A549 (cell line): Measurements from ENCODE around the gene ARMH4. TPM values are rescaled to one million over a fixed set of nuclear protein-coding genes. Genes with fewer than 3 reads are reported as not detected.
A peak's percentile ranks its signal among the peaks of the same experiment; 100 is the strongest.

Experiments used
- ATAC-seq, 2 experiments: fragments of 200-7000 bp in 1 of 2; fragments of >200 bp in 1 of 2; cut with Nextera tagmentation in 1 of 2; cut with Tn5 transposase in 1 of 2; 3 replicates each; pipeline versions ENCODE4 v1.8.0 to v1.9.1; 2018 to 2020; ENCODE audit warnings: mild to moderate bottlenecking in 1 of 2, moderate library complexity in 1 of 2
- CTCF ChIA-PET: fragments of 300-600 bp; sonication (Branson Sonifier 250); formaldehyde crosslinking; extraction: SDS; loops from one replicate; lab custom pipeline; 2021; ENCODE audit warnings: antibody characterized with exemption, inconsistent platforms; lab: Yijun Ruan, JAX
- POLR2A ChIA-PET: fragments of 350-600 bp; formaldehyde crosslinking; extraction: SDS; loops from one replicate; lab custom pipeline; 2021; ENCODE audit warnings: antibody characterized with exemption, inconsistent platforms; lab: Yijun Ruan, JAX
- DNase-seq, 2 experiments: peaks; one replicate each; pipeline versions ENCODE4 v3.0.0 to v3.0.0-alpha.2; 2011 to 2016; ENCODE audit warnings: low read depth in 1 of 2, low spot score in 1 of 2
- FAIRE-seq: peaks from 2 replicates; lab custom pipeline; 2011; peaks lifted over from hg19 to GRCh38; lab: Jason Lieb, UNC
- H3K27ac ChIP-seq, 2 experiments: fragments of >200 bp; sonication (Bioruptor Twin); formaldehyde crosslinking; 3 replicates each; pipeline ENCODE4 v1.5.1; 2016 to 2017
- H3K4me1 ChIP-seq: fragments of >200 bp; sonication (Bioruptor Twin); formaldehyde crosslinking; 3 replicates; pipeline ENCODE4 v1.6.1; 2016
- H3K4me2 ChIP-seq: fragments of >200 bp; sonication (Bioruptor Twin); formaldehyde crosslinking; 3 replicates; pipeline ENCODE4 v1.6.1; 2016
- H3K4me3 ChIP-seq: fragments of >200 bp; sonication (Bioruptor Twin); formaldehyde crosslinking; 3 replicates; pipeline ENCODE4 v1.5.1; 2016
- H3K9me3 ChIP-seq: fragments of >200 bp; sonication (Bioruptor Twin); formaldehyde crosslinking; 3 replicates; pipeline ENCODE4 v1.6.1; 2016
- ATOH8 ChIP-seq: fragments of 250-450 bp; sonication (Bioruptor Pico); IDR thresholded peaks from 2 replicates; pipeline ENCODE4 v1.5.0; 2020; ENCODE audit warnings: low read depth, mild to moderate bottlenecking, moderate library complexity
- BCL3 ChIP-seq: fragments of >200 bp; sonication (Bioruptor Twin); formaldehyde crosslinking; IDR thresholded peaks from 3 replicates; pipeline ENCODE4 v1.6.1; 2016
- CEBPB ChIP-seq, 2 experiments: fragments of >200 bp in 1 of 2; sonication (Bioruptor Twin) in 1 of 2; formaldehyde crosslinking in 1 of 2; IDR thresholded peaks; 2 replicates each; pipeline ENCODE4 v1.6.1; 2012 to 2016
- CHD4 ChIP-seq: fragments of 200-600 bp; sonication (generic); IDR thresholded peaks from 2 replicates; pipeline ENCODE4 v1.6.1; 2016; ENCODE audit warnings: antibody characterized with exemption, mild to moderate bottlenecking, borderline replicate concordance
- CTCF ChIP-seq: fragments of >200 bp; sonication (Bioruptor Twin); formaldehyde crosslinking; IDR thresholded peaks from 3 replicates; pipeline ENCODE4 v1.5.1; 2016
- ESRRA ChIP-seq: fragments of 150-350 bp; IDR thresholded peaks from 2 replicates; pipeline ENCODE4 v1.6.1; 2014; ENCODE audit warnings: mild to moderate bottlenecking, low read length, borderline replicate concordance
- HEYL ChIP-seq: fragments of 250-450 bp; sonication (Bioruptor Pico); IDR thresholded peaks from 2 replicates; pipeline ENCODE4 v1.8.0; 2021; ENCODE audit warnings: mild to moderate bottlenecking, moderate library complexity
- HOXA7 ChIP-seq: fragments of 250-450 bp; sonication (Bioruptor Pico); IDR thresholded peaks from 2 replicates; pipeline ENCODE4 v1.5.0; 2020; ENCODE audit warnings: mild to moderate bottlenecking, moderate library complexity
- JUNB ChIP-seq: fragments of >200 bp; sonication (Bioruptor Twin); formaldehyde crosslinking; IDR thresholded peaks from 2 replicates; pipeline ENCODE4 v1.6.1; 2016
- KDM1A ChIP-seq: fragments of 200-600 bp; sonication (generic); IDR thresholded peaks from 2 replicates; pipeline ENCODE4 v1.6.1; 2016; ENCODE audit warnings: low read depth, mild to moderate bottlenecking
- KDM5A ChIP-seq: fragments of 200-600 bp; sonication (generic); IDR thresholded peaks from 2 replicates; pipeline ENCODE4 v1.6.1; 2016; ENCODE audit warnings: antibody characterized with exemption, mild to moderate bottlenecking
- MAFK ChIP-seq: fragments of 450-650 bp; IDR thresholded peaks from 2 replicates; pipeline ENCODE4 v1.6.1; 2014; ENCODE audit not compliant: partially characterized antibody
- NFE2L2 ChIP-seq: fragments of 150-350 bp; conservative IDR thresholded peaks from 2 replicates; pipeline ENCODE4 v1.6.1; 2014; ENCODE audit warnings: low read length
- NR3C1 ChIP-seq: fragments of >200 bp; sonication (Bioruptor Twin); formaldehyde crosslinking; IDR thresholded peaks from 3 replicates; pipeline ENCODE4 v1.6.1; 2017
- POLR2A ChIP-seq: IDR thresholded peaks from 2 replicates; pipeline ENCODE4 v1.6.1; 2012; ENCODE audit warnings: mild to moderate bottlenecking, low read length
- RAD21 ChIP-seq, 2 experiments: fragments of >200 bp in 1 of 2; sonication (Bioruptor Twin) in 1 of 2; formaldehyde crosslinking in 1 of 2; IDR thresholded peaks in 1 of 2; conservative IDR thresholded peaks in 1 of 2; 2 replicates in 1 of 2; 3 replicates in 1 of 2; pipeline ENCODE4 v1.6.1; 2012 to 2018; ENCODE audit warnings: inconsistent platforms in 1 of 2
- RARB ChIP-seq: fragments of 250-450 bp; sonication (Bioruptor Pico); IDR thresholded peaks from 2 replicates; pipeline ENCODE4 v1.8.0; 2021; ENCODE audit warnings: mild to moderate bottlenecking, moderate library complexity
- RCOR1 ChIP-seq: fragments of 150-350 bp; IDR thresholded peaks from 2 replicates; pipeline ENCODE4 v1.6.1; 2014; ENCODE audit warnings: antibody characterized with exemption, low read length, low read depth
- RNF2 ChIP-seq: fragments of 200-600 bp; sonication (generic); IDR thresholded peaks from 2 replicates; pipeline ENCODE4 v1.6.1; 2016; ENCODE audit warnings: low read depth, mild to moderate bottlenecking, antibody characterized with exemption, moderate library complexity, borderline replicate concordance
- SMC3 ChIP-seq: fragments of >200 bp; sonication (Bioruptor Twin); formaldehyde crosslinking; IDR thresholded peaks from 3 replicates; pipeline ENCODE4 v1.6.1; 2018; ENCODE audit warnings: inconsistent platforms
- TFCP2L1 ChIP-seq: fragments of 250-450 bp; sonication (Bioruptor Pico); IDR thresholded peaks from 2 replicates; pipeline ENCODE4 v1.5.0; 2021; ENCODE audit warnings: mild to moderate bottlenecking
- USF2 ChIP-seq: fragments of 450-650 bp; IDR thresholded peaks from 2 replicates; pipeline ENCODE4 v1.6.1; 2014; ENCODE audit warnings: antibody characterized with exemption
- ZC3H11A ChIP-seq: fragments of 450-650 bp; IDR thresholded peaks from 2 replicates; pipeline ENCODE4 v1.6.1; 2014; ENCODE audit warnings: antibody characterized with exemption, mild to moderate bottlenecking
- ZNF302 ChIP-seq: fragments of 250-450 bp; sonication (Bioruptor Pico); IDR thresholded peaks from 2 replicates; pipeline ENCODE4 v1.9.0; 2021; ENCODE audit warnings: inconsistent platforms, mild to moderate bottlenecking, moderate library complexity
- WGBS: methylation state at CpG from one replicate; pipeline ENCODE4 v1.1.6; 2017; ENCODE audit errors: missing lambda C conversion rate; 5-methylcytosine and 5-hydroxymethylcytosine counted together
- polyA plus RNA-seq, 4 experiments: library from polyadenylated mRNA; depleted of rRNA in 3 of 4; stranded (reverse); fragments of >200 nt; fragmentation: RNase III in 1 of 4; extraction: RNeasy Plus Mini Kit Qiagen cat#74134 plus additional on column Dnase treatment in 1 of 4; gene quantifications; 2 replicates in 3 of 4; 3 replicates in 1 of 4; pipeline ENCODE4 v1.2.3, GENCODE V29; 2011 to 2017

The ARMH4 gene
- polyA plus RNA-seq, 2 of the 4 experiments (the other 2 are of a cell fraction): 0.56 to 0.77 TPM

- ChIA-PET CTCF (interaction anchor here (0.6 to 6.7 kb wide), 15 partner anchors 10 to 95 kb away, joined by 3 to 79 read pairs (median 4); partner anchors contain the start of gene ACTR10), POLR2A (no interaction called here)
- peak; percentile 73 to 90 for ATAC-seq
- 12% methylated on average over 10 of the region's 10 CpGs for WGBS
- no peak overlapping the region for H3K4me2 ChIP-seq
- TF ChIP-seq RNF2: no peak
- TF ChIP-seq CTCF: peak; percentile 81
- no peak for TF ChIP-seq ZNF302 (CRISPR knock-in tag)
- no peak for TF ChIP-seq CHD4
- TF ChIP-seq SMC3: peak; percentile 68
- TF ChIP-seq RAD21 (conservative IDR thresholded peaks at IDR 0.05 in 1 of 2, IDR thresholded peaks at IDR 0.05 in 1 of 2): peak; percentile 60 to 70
- no peak for TF ChIP-seq MAFK
- TF ChIP-seq, all 56 proteins: peak for 3
- Histone ChIP-seq H3K9me3 (no peaks in the 10 kb centered on the region), H3K4me3 (no peak overlapping the region), H3K27ac (no peak overlapping the region), H3K4me1 (peaks cover 6% of the 10 kb centered on the region; the same call in 2 of the 3 replicates)
- FAIRE-seq (no peak), DNase-seq (peak; percentile 55 to 79)
These were observed 14.3 kb upstream of the ARMH4 start for GRCh38 chr14:58166005-58166983.

GRCh38 chr14:58160561-58160960, 8.5 kb upstream of the ARMH4 start:
- H3K27ac ChIP-seq: no peak overlapping the region
- ChIA-PET CTCF (interaction anchor here (0.8 kb wide), 1 partner anchor 28 kb away, joined by 3 read pairs; no protein-coding TSS in a partner anchor), POLR2A (no interaction called here)
- H3K4me3 ChIP-seq: no peak overlapping the region
- ATAC-seq (no peak), FAIRE-seq (no peak), DNase-seq (no peak)
- no peaks in the 10 kb centered on the region for H3K4me1 ChIP-seq
- no peak overlapping the region for H3K4me2 ChIP-seq
- H3K9me3 ChIP-seq: no peaks in the 10 kb centered on the region
- TF ChIP-seq KDM5A: no peak
- no peak for TF ChIP-seq ZC3H11A
- no peak for TF ChIP-seq ESRRA
- TF ChIP-seq ATOH8 (CRISPR knock-in tag): no peak
- no peak for TF ChIP-seq TFCP2L1 (CRISPR knock-in tag)
- TF ChIP-seq BCL3: no peak
- no peak for TF ChIP-seq RAD21 (conservative IDR thresholded peaks at IDR 0.05 in 1 of 2, IDR thresholded peaks at IDR 0.05 in 1 of 2)
- TF ChIP-seq USF2: no peak
- TF ChIP-seq JUNB: no peak
- TF ChIP-seq ZNF302 (CRISPR knock-in tag): no peak
- no peak for TF ChIP-seq KDM1A
- no peak for TF ChIP-seq POLR2A
- no peak for TF ChIP-seq RCOR1
- TF ChIP-seq CEBPB (IDR thresholded peaks at IDR 0.05): no peak
- no peak for TF ChIP-seq RARB (CRISPR knock-in tag)
- no peak for TF ChIP-seq NFE2L2
- TF ChIP-seq NR3C1: no peak
- TF ChIP-seq HEYL (CRISPR knock-in tag): no peak
- TF ChIP-seq HOXA7 (CRISPR knock-in tag): no peak
